Stimulated activated CD4-positive, alpha-beta T cell treated with anti-CD3 and anti-CD28 coated beads, Interleukin-12 subunit alpha, Interleukin-12 subunit beta, amount 100 ng/mL, for 4 hours (primary cell): ENCODE results near the gene F10.
"Not testable (repeated sequence)": the region's sequence is repeated elsewhere in the genome, so short reads cannot be mapped to it uniquely, and the experiment has no call there.

Experiments used
- DNase-seq: peaks from one replicate; pipeline ENCODE4 v3.0.0-alpha.2; 2020

F10 gene

DNA sequence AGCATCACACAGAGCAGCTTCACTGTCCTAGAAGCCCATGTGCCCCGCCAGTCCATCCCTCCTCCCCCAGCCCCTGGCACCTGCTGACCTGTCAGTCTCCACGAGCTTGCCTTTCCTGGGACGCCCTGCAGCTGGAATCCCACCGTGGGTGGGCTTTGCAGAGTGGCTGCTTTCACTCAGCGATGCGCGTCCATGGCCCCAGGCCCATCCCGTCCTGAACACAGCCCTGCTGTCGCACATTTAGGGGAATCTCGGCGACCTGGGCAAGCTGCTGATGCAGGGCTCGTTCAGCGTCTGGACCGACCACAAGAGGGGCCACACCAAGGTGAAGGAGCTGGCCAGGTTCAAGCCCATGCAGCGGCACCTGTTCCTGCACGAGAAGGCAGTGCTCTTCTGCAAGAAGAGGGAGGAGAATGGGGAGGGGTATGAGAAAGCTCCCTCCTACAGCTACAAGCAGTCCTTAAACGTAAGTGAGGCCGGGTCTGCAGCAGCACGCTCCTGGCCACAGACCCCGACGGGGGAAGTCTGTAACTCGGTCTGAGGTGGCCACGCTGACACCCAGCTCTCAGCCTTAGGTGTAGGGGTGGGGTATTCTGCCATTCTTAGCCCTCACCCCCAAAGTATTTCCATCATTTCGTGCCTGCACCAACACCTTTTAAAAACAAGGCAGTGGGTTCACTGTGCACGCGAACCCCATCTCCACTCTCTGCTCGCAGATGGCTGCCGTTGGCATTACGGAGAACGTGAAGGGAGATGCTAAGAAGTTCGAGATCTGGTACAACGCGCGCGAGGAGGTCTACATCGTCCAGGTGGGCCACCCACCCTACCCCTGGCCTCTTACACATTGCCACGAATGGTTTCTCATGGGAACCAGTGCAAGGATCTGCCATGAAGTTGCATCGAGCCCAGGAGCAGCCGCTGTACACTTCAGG is 35.3 kb upstream of the F10 start:
- DNase-seq = no peak

DNA sequence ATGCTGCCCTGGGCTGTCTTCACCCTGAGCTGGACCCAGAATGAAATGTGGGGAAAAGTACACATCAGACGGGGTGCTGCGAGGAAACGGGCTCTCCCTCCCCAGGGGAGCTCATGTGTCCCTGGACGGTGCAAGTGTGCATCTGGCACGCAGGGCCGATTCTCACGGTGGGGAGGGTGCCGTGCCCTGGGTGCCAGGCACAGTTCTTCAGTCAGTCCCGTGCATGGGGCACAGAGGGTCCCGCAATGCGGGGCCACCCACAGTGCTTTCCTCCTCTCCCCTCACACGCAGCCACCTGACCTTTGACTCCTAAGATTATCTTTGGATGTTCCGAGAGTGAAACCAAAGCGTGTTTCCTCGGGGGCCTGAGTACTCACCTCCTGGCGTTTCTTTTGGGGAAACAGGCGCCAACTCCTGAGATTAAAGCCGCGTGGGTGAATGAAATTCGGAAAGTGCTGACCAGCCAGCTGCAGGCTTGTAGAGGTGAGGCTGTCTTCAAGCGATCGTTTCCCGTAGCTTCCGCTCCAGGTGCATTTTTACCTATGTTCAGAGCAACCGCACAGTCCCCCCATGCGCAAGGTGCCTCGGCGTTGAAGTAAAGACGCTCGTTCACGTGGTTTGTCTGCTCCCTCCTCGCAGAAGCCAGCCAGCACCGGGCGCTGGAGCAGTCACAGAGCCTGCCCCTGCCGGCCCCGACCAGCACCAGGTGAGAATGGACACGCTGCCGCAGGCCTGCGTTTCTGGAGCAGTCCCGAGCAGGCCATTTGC is 34.5 kb upstream of the F10 start:
- DNase-seq = no peak

DNA sequence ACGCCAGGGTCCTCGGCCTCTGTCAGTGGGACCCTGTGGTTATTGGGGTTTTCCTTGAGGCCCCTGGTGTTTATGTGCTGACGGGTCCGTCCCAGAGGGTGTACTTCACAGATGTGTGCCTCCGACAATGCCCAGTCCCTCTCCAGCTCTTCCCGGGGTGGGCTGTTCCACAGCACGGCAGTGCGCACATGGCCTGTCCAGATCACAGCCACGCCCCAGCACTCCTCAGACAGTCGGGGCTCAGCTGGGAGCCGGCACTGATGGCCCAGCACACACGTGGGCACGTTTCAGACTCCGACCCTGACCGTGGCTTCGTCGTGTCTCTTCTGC is 33.9 kb upstream of the F10 start:
- DNase-seq = no peak

DNA sequence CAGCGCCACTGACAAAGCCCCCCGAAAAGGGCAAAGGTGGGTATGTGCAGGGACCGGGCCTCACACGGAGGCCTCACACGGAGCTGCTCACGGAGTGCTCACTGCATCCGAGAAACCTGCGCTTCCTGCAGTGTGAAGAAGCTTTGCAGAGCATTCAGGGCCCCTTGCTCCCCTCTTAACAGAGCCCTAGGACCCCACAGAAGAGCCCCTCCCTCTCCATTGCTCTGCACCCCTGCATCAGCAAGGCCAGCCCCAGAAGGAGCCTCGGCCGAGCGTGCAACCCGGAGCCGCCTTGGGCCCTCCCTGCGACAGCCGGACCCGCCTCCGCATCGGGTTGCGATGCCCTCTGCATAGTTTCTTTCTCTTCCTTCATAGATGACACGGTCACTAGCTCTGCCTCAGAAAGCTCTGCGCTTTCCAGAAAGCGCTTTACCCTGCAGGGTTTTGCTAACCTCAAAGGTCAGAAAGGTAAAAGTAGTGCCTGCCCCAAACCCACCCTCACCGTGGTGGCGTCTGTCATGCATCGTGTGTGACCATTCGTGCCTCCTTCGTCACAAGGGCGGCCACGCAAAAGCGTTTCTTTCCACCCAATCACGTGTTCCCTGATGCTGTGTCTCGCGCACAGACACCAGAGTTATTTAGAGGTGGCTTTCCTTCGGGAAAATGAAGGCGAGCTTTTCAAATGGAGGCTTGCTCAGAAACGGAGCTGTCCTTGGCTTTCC is 32.7 kb upstream of the F10 start:
- DNase-seq = no peak

DNA sequence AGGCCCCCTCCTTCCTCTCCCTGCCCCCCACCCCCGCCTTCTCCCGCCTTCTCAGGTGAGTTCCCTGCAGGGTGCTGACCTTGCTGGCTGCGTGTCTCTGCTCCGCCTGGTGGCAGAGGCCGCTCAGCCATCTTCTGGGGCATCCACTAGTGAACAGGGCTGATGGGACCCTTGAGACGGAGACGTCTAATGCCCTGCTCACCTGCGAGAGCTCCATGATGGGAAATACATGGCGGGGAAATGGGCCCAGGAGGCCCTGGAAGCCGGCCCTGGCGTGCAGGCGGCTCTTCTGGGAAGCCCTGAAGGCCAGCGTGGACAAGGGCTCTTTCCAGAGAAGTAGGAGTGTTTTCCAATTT is 32.2 kb upstream of the F10 start:
- no peak for DNase-seq

DNA sequence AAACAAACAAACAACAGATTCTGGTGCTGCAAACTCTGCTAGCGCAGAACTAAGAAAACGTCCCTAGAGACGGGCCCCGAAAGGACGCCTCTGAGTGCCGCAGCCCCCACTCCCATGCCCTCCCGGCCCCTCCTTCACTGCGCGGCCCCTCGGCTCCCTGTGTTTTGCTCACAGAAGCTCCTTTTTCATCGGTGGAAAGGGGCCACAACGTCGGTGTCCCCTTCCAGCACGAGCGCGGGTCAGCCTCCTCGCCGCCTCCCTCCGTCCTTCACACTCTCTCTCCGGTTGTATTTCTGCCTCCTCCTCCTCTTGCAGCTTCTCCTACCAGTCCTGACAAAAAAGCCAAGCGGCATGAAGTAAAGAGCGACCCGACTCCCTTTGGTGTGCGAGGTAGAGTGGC is 31.8 kb upstream of the F10 start:
- no peak for DNase-seq

DNA sequence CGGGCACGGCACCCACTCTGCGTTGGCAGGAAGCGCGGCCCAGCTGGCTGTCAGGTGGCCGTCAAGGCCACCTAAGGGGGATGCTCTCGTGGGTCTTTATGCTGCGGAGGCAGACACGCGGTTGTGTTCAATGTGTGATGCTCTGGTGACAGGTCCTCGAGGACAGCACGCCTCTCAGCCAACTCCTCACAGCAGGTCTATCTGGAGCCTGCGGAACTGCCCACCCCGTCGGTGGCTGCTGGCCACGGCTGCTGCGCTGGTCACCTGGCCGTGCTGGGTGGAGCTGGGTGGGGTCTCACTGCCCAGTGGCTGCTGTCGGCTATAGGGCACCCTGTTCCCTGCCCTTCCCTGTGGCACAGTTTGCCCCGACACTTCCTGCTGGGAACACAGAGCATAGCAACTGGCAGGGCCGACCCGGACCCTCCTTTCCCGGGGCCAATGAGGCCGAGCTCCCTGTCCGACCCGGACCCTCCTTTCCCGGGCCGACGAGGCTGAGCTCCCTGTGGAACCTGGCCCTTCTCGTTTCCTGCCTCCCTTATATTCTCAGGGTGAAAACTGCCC is 31.3 kb upstream of the F10 start:
- no peak for DNase-seq

DNA sequence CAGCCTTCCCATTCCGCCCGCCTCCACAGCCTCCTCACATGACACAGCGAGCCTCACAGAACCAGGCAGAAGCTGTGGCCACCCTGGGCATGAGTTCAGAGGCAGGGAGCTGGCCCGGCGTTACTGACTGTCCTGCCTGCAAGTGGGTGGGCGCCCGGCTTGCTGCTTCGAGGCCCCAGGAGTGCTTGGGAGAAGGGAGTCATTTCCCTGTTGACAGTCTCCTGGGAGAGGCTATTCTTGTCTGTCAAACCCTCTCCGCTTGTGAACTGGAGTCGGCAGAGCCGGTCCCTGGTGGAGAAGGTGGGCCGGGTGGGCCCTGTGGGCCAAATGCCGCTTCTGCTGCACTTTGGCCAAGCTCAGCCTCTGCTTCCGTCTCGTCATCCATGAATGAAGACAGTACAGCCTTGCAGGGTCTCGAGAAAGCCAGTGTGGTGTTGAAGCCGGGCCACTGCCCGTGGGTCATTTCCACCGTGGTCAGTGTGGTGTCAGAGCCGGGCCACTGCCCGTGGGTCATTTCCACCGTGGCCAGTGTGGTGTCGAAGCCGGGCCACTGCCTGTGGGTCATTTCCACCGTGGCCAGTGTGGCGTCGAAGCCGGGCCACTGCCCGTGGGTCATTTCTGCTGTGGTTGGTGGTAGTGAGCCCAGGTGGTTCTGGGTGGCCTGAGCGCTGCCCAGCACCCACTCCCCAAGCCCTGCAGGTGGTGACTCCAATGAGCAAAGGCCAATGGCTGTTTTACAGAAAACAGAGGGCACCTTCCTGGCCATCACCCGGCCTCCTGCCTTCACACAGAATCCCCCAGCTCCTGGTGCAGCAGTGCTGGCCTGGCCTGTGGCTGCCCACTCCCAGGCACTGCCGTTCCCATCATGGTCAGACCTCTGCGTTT is 30.5 kb upstream of the F10 start:
- no peak for DNase-seq

DNA sequence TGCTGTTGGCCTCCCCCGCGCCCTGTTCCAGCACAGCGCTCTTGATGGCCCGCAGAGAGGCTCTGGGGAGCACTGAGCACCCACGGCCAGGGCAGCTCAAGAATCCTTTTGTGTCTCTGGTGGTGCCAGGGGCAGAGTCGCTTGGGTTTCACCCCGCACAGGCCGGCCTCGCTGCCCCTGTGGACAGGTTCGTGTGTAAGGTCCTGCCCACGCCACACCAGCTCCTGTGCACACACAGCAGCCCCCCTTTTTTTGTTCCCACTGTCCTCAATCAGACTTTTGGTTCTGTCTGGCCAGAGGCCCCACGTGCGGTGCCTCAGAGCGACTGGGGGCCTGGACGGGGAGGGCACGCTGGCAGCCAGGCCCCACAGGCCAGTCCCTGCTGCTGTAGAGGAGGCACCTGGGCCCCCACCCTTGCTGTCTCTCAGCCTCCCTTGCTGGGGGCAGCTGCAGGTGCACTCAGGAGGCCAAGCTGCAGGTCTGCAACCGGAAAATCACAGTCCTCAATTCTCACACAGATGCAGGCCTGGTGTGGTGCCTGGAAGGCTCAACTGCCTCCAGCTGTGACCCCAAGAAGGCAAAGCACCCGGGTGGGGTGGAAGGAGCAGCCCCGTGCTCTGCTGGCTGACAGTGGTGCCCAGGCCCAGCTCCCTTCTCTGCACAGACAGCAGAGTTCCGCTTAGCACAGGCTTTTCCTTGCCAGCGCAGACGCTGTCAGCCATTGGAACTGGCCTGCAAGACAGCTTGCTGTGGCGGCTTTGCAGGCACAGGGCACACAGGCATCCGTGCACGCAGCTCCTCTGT is 29.6 kb upstream of the F10 start:
- no peak for DNase-seq

DNA sequence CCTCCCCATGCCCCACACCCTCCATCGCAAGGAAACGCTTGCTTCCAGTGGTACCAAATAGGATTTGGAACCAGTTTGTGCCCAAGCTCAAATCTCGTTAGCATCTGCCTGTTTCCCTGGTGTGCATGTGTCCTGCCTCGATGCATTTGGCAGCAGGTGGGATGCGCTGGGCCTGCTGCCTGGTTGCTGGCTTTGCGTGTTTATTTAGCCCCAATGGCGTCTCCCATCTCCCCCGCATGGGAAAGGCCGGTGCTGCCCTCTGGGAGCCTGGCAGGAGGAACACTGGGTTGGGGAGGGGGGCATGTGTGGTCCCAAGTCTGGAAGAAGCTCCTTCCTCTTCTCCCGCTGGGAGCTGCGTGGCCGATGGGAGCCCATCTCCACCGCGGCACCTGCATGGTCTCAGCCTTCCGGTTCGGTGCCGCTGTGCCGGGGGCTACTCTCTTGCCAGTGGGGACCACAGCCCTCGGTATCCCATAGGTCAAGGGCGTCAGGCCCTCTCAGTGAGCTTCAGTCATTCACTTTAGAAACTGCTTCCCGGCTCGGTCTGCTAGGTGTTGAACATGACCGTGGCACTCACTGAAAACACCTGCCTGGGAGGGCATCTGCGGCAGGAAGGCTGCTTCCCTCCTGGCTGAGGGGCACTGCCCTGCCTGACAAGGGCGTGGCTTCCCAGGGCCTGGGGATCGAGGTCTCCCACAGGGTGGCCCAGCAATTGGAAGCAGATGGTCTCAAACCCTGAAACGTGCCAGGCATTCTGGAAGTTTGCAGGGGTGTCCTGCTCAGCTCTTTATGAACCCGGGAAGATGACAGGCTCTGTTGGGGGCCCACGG is 28.8 kb upstream of the F10 start:
- no peak for DNase-seq

DNA sequence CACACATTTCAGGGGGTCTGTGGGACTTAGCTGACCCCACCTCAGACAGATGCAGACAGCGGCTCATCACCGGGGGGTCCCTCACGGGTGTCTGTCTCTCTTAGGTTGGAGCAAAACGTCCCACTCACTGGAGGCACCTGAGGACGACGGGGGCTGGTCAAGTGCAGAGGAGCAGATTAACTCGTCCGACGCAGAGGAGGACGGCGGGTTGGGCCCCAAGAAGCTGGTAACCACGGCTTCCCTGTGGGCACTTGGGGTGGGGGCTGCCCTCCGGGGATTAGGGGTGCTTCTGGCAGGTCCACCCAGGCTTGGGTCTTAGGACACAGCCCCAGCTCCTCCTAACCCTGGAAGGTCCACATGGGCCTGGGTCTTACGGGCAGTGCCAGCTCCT is 28.2 kb upstream of the F10 start:
- DNase-seq = no peak

DNA sequence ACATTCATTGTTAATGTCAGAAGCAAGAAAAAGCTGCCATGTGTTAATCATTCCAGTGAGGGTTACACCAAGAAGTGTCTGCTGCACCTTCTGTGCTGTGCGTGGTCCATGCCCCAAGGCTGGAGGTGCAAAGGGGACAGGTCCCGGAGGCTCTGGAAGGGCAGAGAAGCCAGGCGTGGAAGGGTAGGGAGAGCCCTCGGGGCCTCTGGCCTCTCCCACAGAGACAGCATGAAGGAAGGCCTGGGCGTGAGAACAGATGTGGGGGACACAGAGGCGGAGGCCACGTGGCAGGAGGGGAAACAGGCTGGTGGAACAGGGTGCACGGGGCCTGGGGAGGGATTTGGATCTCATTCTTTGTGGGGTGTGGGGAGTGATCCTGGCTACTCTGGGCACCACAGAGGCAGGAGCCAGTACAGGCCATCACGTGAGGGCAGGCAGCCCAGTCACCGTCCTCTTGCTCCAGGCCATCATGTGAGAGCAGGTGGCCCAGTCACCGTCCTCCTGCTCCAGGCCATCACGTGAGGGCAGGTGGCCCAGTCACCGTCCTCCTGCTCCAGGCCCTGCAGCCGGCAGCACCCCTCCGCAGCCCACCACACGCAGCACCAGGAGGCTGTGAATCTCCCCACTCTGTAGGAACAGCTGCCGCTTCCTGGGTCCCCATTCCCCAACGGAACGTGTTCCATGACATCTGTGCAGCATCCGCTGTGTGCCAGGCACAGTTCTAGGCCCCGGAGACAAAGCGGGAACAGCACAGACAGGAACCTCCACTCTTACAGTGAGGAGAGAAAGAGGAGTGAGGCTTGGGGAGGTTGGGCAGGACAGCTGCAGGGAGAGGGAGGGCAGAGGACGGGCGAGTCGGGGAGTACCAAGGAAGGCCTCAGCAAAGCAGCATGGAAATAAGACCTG is 27.2 kb upstream of the F10 start:
- no peak for DNase-seq

DNA sequence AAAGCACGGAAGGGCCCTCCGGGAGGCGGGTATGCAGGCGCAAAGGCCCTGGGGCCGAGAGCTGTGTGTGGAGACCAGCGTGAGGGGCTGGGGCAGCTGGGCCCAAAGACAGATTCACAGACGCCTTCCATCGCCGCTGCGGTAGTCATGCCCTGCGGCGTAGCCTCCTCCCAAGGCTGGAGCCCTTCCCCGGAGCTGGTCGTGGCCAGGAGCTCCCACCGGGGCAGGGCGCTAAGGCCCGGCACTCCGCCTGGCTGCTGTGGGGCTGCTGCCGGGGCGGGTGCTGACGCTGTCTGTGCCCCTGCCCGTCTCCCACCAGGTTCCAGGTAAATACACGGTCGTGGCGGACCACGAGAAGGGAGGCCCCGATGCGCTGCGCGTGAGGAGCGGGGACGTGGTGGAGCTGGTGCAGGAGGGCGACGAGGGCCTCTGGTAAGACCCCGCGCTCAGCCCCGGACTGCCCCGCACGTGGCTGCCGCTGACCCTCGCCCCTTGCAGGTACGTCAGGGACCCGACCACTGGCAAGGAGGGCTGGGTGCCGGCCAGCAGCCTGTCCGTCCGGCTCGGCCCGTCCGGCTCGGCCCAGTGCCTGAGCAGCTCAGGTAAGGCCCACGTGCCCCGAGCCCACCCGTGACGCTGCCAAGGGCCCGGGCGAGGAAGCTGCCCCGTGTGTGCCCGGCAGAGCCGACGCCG is 26.4 kb upstream of the F10 start:
- DNase-seq = no peak

DNA sequence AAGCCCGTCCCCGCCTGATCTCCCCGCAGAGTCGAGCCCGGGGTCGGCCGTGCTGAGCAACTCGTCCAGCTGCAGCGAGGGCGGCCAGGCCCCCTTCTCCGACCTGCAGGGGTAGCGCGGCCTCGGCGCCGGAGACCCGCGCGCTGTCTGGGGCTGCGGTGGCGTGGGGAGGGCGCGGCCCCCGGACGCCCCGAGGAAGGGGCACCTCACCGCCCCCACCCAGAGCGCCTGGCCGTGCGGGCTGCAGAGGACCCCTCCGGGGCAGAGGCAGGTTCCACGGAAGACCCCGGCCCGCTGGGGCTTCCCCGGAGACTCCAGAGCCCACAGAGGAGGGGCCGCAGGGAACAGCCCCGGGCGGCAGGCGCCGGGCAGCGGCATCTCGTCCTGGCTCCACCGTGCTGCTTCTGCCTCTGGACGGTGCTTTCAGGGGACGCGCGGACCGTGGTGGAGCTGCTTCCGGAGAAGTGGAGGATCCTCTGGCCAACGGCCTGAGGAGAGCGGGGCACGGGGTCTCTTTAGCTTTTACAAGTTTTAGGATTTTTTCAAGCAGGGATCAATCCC is 25.8 kb upstream of the F10 start:
- no peak for DNase-seq

DNA sequence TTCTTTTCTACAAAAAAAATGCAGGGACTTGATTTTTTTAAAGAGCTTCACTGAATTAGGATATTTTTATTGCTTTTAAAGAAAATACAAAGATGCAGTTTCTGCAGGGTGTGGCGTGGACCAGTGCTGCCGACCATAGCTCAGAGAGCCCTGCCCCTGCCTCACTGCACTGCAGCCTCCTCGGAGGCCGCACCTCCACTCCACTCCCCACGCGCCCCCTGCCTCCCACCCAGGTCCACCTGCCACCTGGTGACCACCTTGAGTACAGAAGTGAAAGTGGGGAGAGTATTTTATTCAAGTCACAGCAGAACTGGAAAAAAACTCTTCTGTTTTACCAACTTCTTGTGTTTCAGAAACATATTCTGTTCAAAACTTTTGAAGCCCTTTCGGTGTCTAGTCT is 24.9 kb upstream of the F10 start:
- no peak for DNase-seq

DNA sequence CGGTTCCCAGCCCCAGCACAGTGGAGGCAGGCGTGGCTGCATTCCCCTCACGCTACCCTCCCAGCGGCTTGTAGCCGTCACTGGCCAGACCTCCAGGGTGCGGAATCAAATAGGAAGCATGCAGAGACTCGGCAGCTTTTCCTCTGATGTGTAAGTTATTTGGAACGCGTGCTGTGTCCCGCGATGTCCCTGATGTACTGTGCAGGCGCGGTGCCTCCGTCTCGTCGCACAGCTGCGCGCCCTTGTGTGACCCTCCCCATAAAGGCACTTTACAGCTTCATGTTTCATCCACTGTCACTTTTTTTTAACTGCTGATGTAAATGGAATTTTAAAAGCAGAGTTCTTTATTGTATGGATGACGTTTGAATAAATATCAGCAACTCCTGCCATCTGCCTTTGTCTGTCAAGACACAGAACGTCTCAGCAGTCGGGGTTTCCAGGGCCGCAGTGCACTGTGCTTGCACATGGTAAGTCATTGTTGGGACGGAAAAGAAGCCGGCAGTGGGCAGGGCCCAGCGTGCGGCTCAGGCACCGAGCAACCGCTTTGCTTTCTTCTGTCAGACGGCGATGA is 24.4 kb upstream of the F10 start:
- no peak for DNase-seq

DNA sequence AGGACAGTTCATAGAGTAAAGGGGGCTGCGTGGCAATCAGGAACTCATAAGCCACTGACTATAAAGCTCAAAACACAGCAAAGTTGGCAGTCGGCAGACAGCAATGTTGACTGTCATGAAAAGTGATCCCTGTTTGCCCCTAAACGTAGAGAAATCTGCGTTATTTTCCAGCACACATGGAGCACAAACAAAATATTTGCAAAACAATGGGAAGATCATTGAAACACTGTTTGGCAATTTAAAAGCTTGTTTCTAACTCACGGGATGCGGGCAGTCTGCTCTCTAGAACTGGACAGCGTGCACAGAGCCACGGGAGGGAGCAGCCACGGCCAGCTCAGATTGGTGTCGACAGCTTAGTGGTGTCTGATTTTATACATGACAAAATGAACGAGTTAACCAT is 23.5 kb upstream of the F10 start:
- DNase-seq = no peak

DNA sequence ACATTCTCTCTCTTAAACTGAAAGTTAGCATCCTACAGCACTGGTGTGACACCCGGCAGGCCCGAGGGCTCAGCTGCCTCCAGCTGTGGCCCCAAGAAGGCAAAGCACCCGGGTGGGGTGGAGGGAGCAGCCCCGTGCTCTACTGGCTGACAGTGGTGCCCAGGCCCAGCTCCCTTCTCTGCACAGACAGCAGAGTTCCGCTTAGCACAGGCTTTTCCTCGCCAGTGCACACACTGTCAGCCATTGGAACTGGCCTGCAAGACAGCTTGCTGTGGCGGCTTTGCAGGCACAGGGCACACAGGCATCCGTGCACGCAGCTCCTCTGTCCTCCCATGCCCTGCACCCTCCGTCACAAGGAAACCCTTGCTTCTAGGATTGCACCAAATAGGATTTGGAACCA is 20.3 kb upstream of the F10 start:
- not testable (repeated sequence) for DNase-seq
